K562 (cell line): ENCODE measurements around the gene GIMAP8. TPM values are rescaled to one million over a fixed set of nuclear protein-coding genes. Genes with fewer than 3 reads are reported as not detected.

Experiments used
- ATAC-seq: fragments of 200-7000 bp; cut with Tn5 transposase; 3 replicates; pipeline ENCODE4 v1.9.1; 2020; ENCODE audit warnings: moderate library complexity
- BruUV-seq: library from RNA; stranded (reverse); fragments of 400-500 nt; replicated peaks from 2 replicates; lab custom pipeline; 2021; lab: Mats Ljungman, UMichigan
- CTCF ChIA-PET: fragments of 300-600 bp; formaldehyde crosslinking; extraction: SDS; loops from one replicate; lab custom pipeline; 2021; ENCODE audit warnings: low intra/inter-chr PET ratio; lab: Yijun Ruan, JAX
- POLR2A ChIA-PET: fragments of 300-600, 350-650 bp; sonication (Branson Sonifier 250); formaldehyde crosslinking; extraction: SDS; loops from one replicate; lab custom pipeline; 2021; ENCODE audit warnings: antibody characterized with exemption, inconsistent platforms; lab: Yijun Ruan, JAX
- DNase-seq, 4 experiments: peaks; one replicate each; pipeline versions ENCODE4 v3.0.0 to v3.0.0-alpha.2; 2011 to 2018; ENCODE audit warnings: low spot score in 3 of 4, mixed read lengths in 3 of 4; ENCODE audit errors: extremely low read depth in 1 of 4
- FAIRE-seq: peaks from 2 replicates; lab custom pipeline; 2011; peaks lifted over from hg19 to GRCh38; lab: Jason Lieb, UNC
- H2AFZ ChIP-seq: 2 replicates; pipeline ENCODE4 v1.6.0; 2011; ENCODE audit warnings: low read depth, low read length, control low read depth, inconsistent platforms
- H3K27ac ChIP-seq: fragments of 200-600 bp; 3 replicates; pipeline ENCODE4 v1.8.0; 2011; ENCODE audit warnings: low read depth, mild to moderate bottlenecking, control low read depth, inconsistent platforms, low read length, moderate library complexity, mixed read lengths; ENCODE audit errors: extremely low read depth
- H3K27me3 ChIP-seq, 2 experiments: fragments of 300-600 bp in 1 of 2; 2 replicates in 1 of 2; 3 replicates in 1 of 2; pipeline versions ENCODE4 v1.6.0 to v1.8.0; 2011; ENCODE audit warnings: inconsistent platforms in 2 of 2, low read length in 2 of 2, mild to moderate bottlenecking in 1 of 2, mixed read lengths in 1 of 2, moderate library complexity in 1 of 2; ENCODE audit not compliant: control insufficient read depth in 2 of 2, insufficient read depth in 2 of 2
- H3K36me3 ChIP-seq: fragments of 300-600 bp; 3 replicates; pipeline ENCODE4 v1.8.0; 2011; ENCODE audit warnings: mild to moderate bottlenecking, low read length, inconsistent platforms; ENCODE audit not compliant: control insufficient read depth, insufficient read depth
- H3K4me1 ChIP-seq, 2 experiments: fragments of 200-600 bp in 1 of 2; replicated peaks in 1 of 2; 2 replicates in 1 of 2; 3 replicates in 1 of 2; pipeline versions ENCODE4 v1.5.1 to v1.8.0; 2011; ENCODE audit warnings: inconsistent platforms in 2 of 2, low read length in 2 of 2, mild to moderate bottlenecking in 1 of 2, mixed read lengths in 1 of 2, moderate library complexity in 1 of 2; ENCODE audit not compliant: control insufficient read depth in 2 of 2, insufficient read depth in 2 of 2
- H3K4me2 ChIP-seq: 2 replicates; pipeline ENCODE4 v1.6.1; 2011; ENCODE audit warnings: low read length, control low read depth, inconsistent platforms, mixed read lengths; ENCODE audit not compliant: insufficient read depth
- H3K4me3 ChIP-seq: fragments of 200-600 bp; sonication (generic), shearing (Covaris generic); 2 replicates; pipeline ENCODE4 v1.5.1; 2016; ENCODE audit warnings: control low read depth, inconsistent platforms
- H3K79me2 ChIP-seq: fragments of 200-600 bp; 3 replicates; pipeline ENCODE4 v1.8.0; 2011; ENCODE audit warnings: low read length, inconsistent platforms; ENCODE audit not compliant: control insufficient read depth, insufficient read depth
- H3K9ac ChIP-seq, 2 experiments: 2 replicates each; pipeline versions ENCODE4 v1.6.0 to v1.6.1; 2011; ENCODE audit warnings: low read depth in 2 of 2, low read length in 2 of 2, control low read depth in 1 of 2, inconsistent platforms in 1 of 2, mild to moderate bottlenecking in 1 of 2, mixed read lengths in 1 of 2; ENCODE audit not compliant: insufficient read depth in 1 of 2
- H3K9me1 ChIP-seq: one replicate; pipeline ENCODE4 v1.6.0; 2011; ENCODE audit warnings: inconsistent platforms, mild to moderate bottlenecking, low read length, moderate library complexity; ENCODE audit not compliant: control insufficient read depth, insufficient read depth
- H3K9me3 ChIP-seq: replicated peaks from 2 replicates; pipeline ENCODE4 v1.5.1; 2011; ENCODE audit warnings: low read depth, low read length, inconsistent platforms; ENCODE audit not compliant: control insufficient read depth, insufficient read depth
- H4K20me1 ChIP-seq: replicated peaks from 2 replicates; pipeline ENCODE4 v1.6.1; 2011; ENCODE audit warnings: low read length, inconsistent platforms, mixed read lengths; ENCODE audit not compliant: control insufficient read depth, insufficient read depth
- ID3 ChIP-seq, 2 experiments: fragments of 250-450 bp in 1 of 2; fragments of 450-650 bp in 1 of 2; sonication (Bioruptor Pico) in 1 of 2; IDR thresholded peaks; 2 replicates each; pipeline versions ENCODE4 v1.6.1 to v1.8.0; 2016 to 2021; ENCODE audit warnings: mild to moderate bottlenecking in 2 of 2, moderate library complexity in 2 of 2, missing compliant biosample characterization in 1 of 2, missing genetic modification characterization in 1 of 2
- PREB ChIP-seq: sonication (generic); formaldehyde crosslinking; IDR thresholded peaks from 2 replicates; pipeline ENCODE4 v1.8.1; 2023; ENCODE audit warnings: mild to moderate bottlenecking, missing genetic modification reagents
- REST ChIP-seq, 2 experiments: fragments of 450-650 bp; formaldehyde crosslinking in 1 of 2; IDR thresholded peaks; 2 replicates each; pipeline versions ENCODE4 v1.4.0 to v1.6.1; 2014 to 2020; ENCODE audit warnings: mild to moderate bottlenecking in 2 of 2, borderline replicate concordance in 1 of 2, low read depth in 1 of 2
- RFX5 ChIP-seq: IDR thresholded peaks from 2 replicates; pipeline ENCODE4 v1.6.1; 2011; ENCODE audit warnings: low read depth, mild to moderate bottlenecking, improper control_type of control experiment, low read length
- SRF ChIP-seq, 2 experiments: fragments of 250-450, 450-650 bp in 1 of 2; sonication (Bioruptor Pico) in 1 of 2; sonication (generic) in 1 of 2; formaldehyde crosslinking; IDR thresholded peaks; 2 replicates each; pipeline versions ENCODE4 v1.5.0 to v1.5.1; 2020 to 2022; ENCODE audit warnings: mild to moderate bottlenecking in 1 of 2, missing genetic modification reagents in 1 of 2
- ZBTB1 ChIP-seq: sonication (generic); formaldehyde crosslinking; IDR thresholded peaks from 2 replicates; pipeline ENCODE4 v1.8.1; 2023; ENCODE audit warnings: missing genetic modification reagents, low read depth, mild to moderate bottlenecking, borderline replicate concordance
- ZNF449 ChIP-seq: fragments of 250-450 bp; sonication (Bioruptor Pico); IDR thresholded peaks from 2 replicates; pipeline ENCODE4 v1.8.0; 2022; ENCODE audit warnings: moderate library complexity, mild to moderate bottlenecking, inconsistent platforms
- ZNF764 ChIP-seq: fragments of 250-450 bp; sonication (Bioruptor Pico); IDR thresholded peaks from 2 replicates; pipeline ENCODE4 v1.4.0; 2020; ENCODE audit warnings: low read depth, mild to moderate bottlenecking, moderate library complexity
- WGBS: fragments of 100-300 bp; shearing (Covaris generic); methylation state at CpG from one replicate; pipeline ENCODE4 v1.1.6; 2016; ENCODE audit warnings: low coverage, mixed read lengths; ENCODE audit not compliant: insufficient coverage; ENCODE audit errors: missing lambda C conversion rate; 5-methylcytosine and 5-hydroxymethylcytosine counted together
- in situ Hi-C: fragments of 300-500 bp; cut with MboI; formaldehyde crosslinking; loops from 4 replicates; pipeline ENCODE4 v1.15.0; 2018; ENCODE audit warnings: inconsistent platforms, mixed read lengths
- intact Hi-C: fragments of 100-400 bp; cut with micrococcal nuclease; formaldehyde crosslinking; loops from 2 replicates; pipeline ENCODE4 v1.14.2; 2022
- polyA plus RNA-seq, 8 experiments: library from polyadenylated mRNA; depleted of rRNA in 4 of 8; stranded (reverse) in 5 of 8; unstranded in 3 of 8; fragments of >200 nt; fragmentation: Nextera tagmentation in 2 of 8; fragmentation: Illumina TruSeq in 1 of 8; extraction: Ambion mirVana in 2 of 8; extraction: Trizol in 1 of 8; gene quantifications; 2 replicates each; pipeline versions ENCODE4 v1.2.1 to v1.2.3, GENCODE V29; 2011 to 2014; ENCODE audit warnings: inconsistent platforms in 1 of 8, missing spikeins in 1 of 8
- total RNA-seq, 7 experiments: library from RNA; depleted of rRNA in 6 of 7; stranded (reverse); fragments of >200 nt in 6 of 7; fragmentation: Illumina TruSeq in 2 of 7; extraction: Trizol in 2 of 7; gene quantifications; 2 replicates each; pipeline versions ENCODE4 v1.2.1 to v1.2.3, GENCODE V29; 2011 to 2021; ENCODE audit warnings: low replicate concordance in 1 of 7

GIMAP8 gene
- total and polyA plus RNA-seq, 9 of the 15 experiments (the other 6 are each of a cell fraction or from before 2014, with no cell fraction given): not detected

GRCh38 chr7:150412016-150412415 is 38.4 kb upstream of the GIMAP8 start:
- H4K20me1 ChIP-seq: no peaks in the 10 kb centered on the region
- H2AFZ ChIP-seq: no peak overlapping the region
- no peak overlapping the region for H3K27ac ChIP-seq
- CTCF ChIA-PET: no interaction called here
- H3K4me2 ChIP-seq: no peak overlapping the region
- H3K4me3 ChIP-seq: no peak overlapping the region
- peak overlapping the region in 1 of 2 experiments; percentile 38; a peak in 1 of 4 replicates for H3K9ac ChIP-seq
- H3K9me3 ChIP-seq: no peaks in the 10 kb centered on the region
- ATAC-seq (no peak), DNase-seq (peak in 1 of 4 experiments; percentile 12), FAIRE-seq (no peak)
- intact Hi-C loops: no loop called here
- peaks cover 13% of the 10 kb centered on the region; the same call in 1 of the 3 replicates for H3K36me3 ChIP-seq
- no peaks in the 10 kb centered on the region for H3K79me2 ChIP-seq
- no peaks in the 10 kb centered on the region for H3K9me1 ChIP-seq
- in situ Hi-C loops: no loop called here
- H3K27me3 ChIP-seq: no peaks in the 10 kb centered on the region
- POLR2A ChIA-PET: interaction anchor here (0.6 to 0.7 kb wide), 3 partner anchors 13 to 816 kb away, joined by 3 to 4 read pairs (median 4); no protein-coding TSS in a partner anchor
- WGBS: 71% methylated on average over 11 of the region's 11 CpGs
- BruUV-seq: no TSS peak
- peaks cover 3 to 27% of the 10 kb centered on the region in 2 experiments; a peak in 4 of 5 replicates for H3K4me1 ChIP-seq
- TF ChIP-seq ZNF764 (CRISPR knock-in tag) (no peak), ID3 (CRISPR knock-in tag; IDR thresholded peaks at IDR 0.05) (no peak), ID3 (tag; IDR thresholded peaks at IDR 0.05) (no peak), RFX5 (no peak), ZBTB1 (CRISPR knock-in tag) (no peak), ZNF449 (CRISPR knock-in tag) (no peak), SRF (CRISPR knock-in tag; IDR thresholded peaks at IDR 0.05) (no peak), REST (IDR thresholded peaks at IDR 0.05; ENCODE audit: borderline replicate concordance) (no peak), REST (CRISPR knock-in tag; IDR thresholded peaks at IDR 0.05; ENCODE audit: low read depth) (no peak), PREB (CRISPR knock-in tag) (no peak)
